Stomach (tissue), 4 donors: Measurements from ENCODE around the gene MFF.
"Not testable (repeated sequence)": the region's sequence is repeated elsewhere in the genome, so short reads cannot be mapped to it uniquely, and the experiment has no call there.

Source experiments
- EP300 ChIP-seq: sonication (generic); formaldehyde crosslinking; IDR thresholded peaks from one replicate; pipeline ENCODE4 v1.6.1; 2017; ENCODE audit warnings: antibody characterized with exemption
- POLR2AphosphoS5 ChIP-seq, 3 donors: sonication (generic); formaldehyde crosslinking; IDR thresholded peaks; one replicate each; pipeline ENCODE4 v1.6.1; 2016; ENCODE audit warnings: antibody characterized with exemption in 3 of 3

DNA sequence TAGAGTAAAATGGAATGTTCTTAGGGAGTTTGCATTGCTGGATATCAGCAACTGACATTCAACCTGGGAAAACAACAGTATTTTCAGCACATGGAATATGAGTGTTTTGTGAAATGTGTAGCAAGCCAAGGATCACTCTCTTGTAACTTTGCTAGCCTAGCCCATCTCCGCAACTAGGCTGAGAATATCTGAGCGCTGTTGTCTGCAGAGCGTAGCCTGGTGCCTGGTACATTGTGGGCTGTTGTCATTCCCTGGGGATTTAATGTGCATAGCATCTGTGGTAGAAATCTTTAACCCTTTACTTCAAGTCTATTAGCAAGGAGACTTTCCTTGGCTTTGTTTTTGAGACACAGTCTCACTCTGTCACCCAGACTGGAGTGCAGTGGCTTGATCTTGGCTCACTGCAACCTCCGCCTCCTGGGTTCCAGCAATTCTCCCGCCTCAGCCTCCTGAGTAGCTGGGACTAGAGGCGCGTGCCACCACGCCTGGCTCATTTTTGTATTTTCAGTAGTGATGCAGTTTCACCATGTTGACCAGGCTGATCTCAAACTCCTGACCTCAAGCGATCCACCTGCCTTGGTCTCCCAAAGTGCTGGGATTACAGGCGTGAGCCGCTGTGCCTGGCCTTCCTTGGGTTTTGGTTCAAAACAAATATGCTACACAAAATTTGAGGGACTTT is 39.7 kb downstream of the MFF start:
- TF ChIP-seq POLR2AphosphoS5 (IDR thresholded peaks at IDR 0.05); EP300: not testable (repeated sequence)
